ENCODE measurements around the gene TRAK1. TPM values are rescaled to one million over a fixed set of nuclear protein-coding genes. Genes with fewer than 3 reads are reported as not detected.
"Not testable (repeated sequence)": the region's sequence is repeated elsewhere in the genome, so short reads cannot be mapped to it uniquely, and the experiment has no call there.

The TRAK1 gene
- total RNA-seq, 1 donor from 2014 or later, result 41.7 TPM

GRCh38 chr3:42101048-42101447 lies 9.9 kb downstream of the TRAK1 start:
- DNase-seq (ENCODE audit: low read depth), result no peak
- H3K4me3 ChIP-seq (ENCODE audit: low read depth, low read length), result no peak overlapping the region
- no peak for TF ChIP-seq CTCF (IDR thresholded peaks at IDR 0.05; ENCODE audit: insufficient read depth, low read length, poor library complexity, severe bottlenecking)
- H3K36me3 ChIP-seq (ENCODE audit: control insufficient read depth, insufficient read depth, low read length), result no peaks in the 10 kb centered on the region
- H3K27me3 ChIP-seq (ENCODE audit: control insufficient read depth, insufficient read depth, low read length), result no peaks in the 10 kb centered on the region

GRCh38 chr3:42101481-42101880 lies 10.3 kb downstream of the TRAK1 start:
- TF ChIP-seq CTCF (IDR thresholded peaks at IDR 0.05; ENCODE audit: insufficient read depth, low read length, poor library complexity, severe bottlenecking), result no peak
- no peak for DNase-seq (ENCODE audit: low read depth)
- no peak overlapping the region for H3K4me3 ChIP-seq (ENCODE audit: low read depth, low read length)
- H3K27me3 ChIP-seq (ENCODE audit: control insufficient read depth, insufficient read depth, low read length), result no peaks in the 10 kb centered on the region
- H3K36me3 ChIP-seq (ENCODE audit: control insufficient read depth, insufficient read depth, low read length), result no peaks in the 10 kb centered on the region

GRCh38 chr3:42102571-42102970 lies 11.4 kb downstream of the TRAK1 start:
- TF ChIP-seq CTCF (IDR thresholded peaks at IDR 0.05; ENCODE audit: insufficient read depth, low read length, poor library complexity, severe bottlenecking), result no peak
- no peaks in the 10 kb centered on the region for H3K27me3 ChIP-seq (ENCODE audit: control insufficient read depth, insufficient read depth, low read length)
- H3K4me3 ChIP-seq (ENCODE audit: low read depth, low read length), result no peak overlapping the region
- no peak for DNase-seq (ENCODE audit: low read depth)
- no peaks in the 10 kb centered on the region for H3K36me3 ChIP-seq (ENCODE audit: control insufficient read depth, insufficient read depth, low read length)

- DNase-seq (ENCODE audit: low read depth); H3K36me3 ChIP-seq (ENCODE audit: control insufficient read depth, insufficient read depth, low read length); H3K4me3 ChIP-seq (ENCODE audit: low read depth, low read length); H3K27me3 ChIP-seq (ENCODE audit: control insufficient read depth, insufficient read depth, low read length): not testable (repeated sequence)
Observed at GRCh38 chr3:42103921-42104665, 12.9 kb downstream of the TRAK1 start.

GRCh38 chr3:42105994-42106393 lies 14.8 kb downstream of the TRAK1 start:
- H3K4me3 ChIP-seq (ENCODE audit: low read depth, low read length); H3K27me3 ChIP-seq (ENCODE audit: control insufficient read depth, insufficient read depth, low read length); H3K36me3 ChIP-seq (ENCODE audit: control insufficient read depth, insufficient read depth, low read length); DNase-seq (ENCODE audit: low read depth): not testable (repeated sequence)

- Histone ChIP-seq H3K4me3 (ENCODE audit: low read depth, low read length) (no peak overlapping the region), H3K27me3 (ENCODE audit: control insufficient read depth, insufficient read depth, low read length) (no peaks in the 10 kb centered on the region), H3K36me3 (ENCODE audit: control insufficient read depth, insufficient read depth, low read length) (no peaks in the 10 kb centered on the region)
- DNase-seq (ENCODE audit: low read depth), result no peak
- TF ChIP-seq CTCF (IDR thresholded peaks at IDR 0.05; ENCODE audit: insufficient read depth, low read length, poor library complexity, severe bottlenecking), result no peak
Observed at GRCh38 chr3:42106646-42107045, 15.5 kb downstream of the TRAK1 start.

GRCh38 chr3:42110631-42111030 lies 19.5 kb downstream of the TRAK1 start:
- TF ChIP-seq CTCF (IDR thresholded peaks at IDR 0.05; ENCODE audit: insufficient read depth, low read length, poor library complexity, severe bottlenecking), result no peak
- no peaks in the 10 kb centered on the region for H3K27me3 ChIP-seq (ENCODE audit: control insufficient read depth, insufficient read depth, low read length)
- no peak overlapping the region for H3K4me3 ChIP-seq (ENCODE audit: low read depth, low read length)
- H3K36me3 ChIP-seq (ENCODE audit: control insufficient read depth, insufficient read depth, low read length), result no peaks in the 10 kb centered on the region
- no peak for DNase-seq (ENCODE audit: low read depth)
